ENCODE data around the gene SOX13. TPM values are rescaled to one million over a fixed set of nuclear protein-coding genes. Genes with fewer than 3 reads are reported as not detected.

Gene SOX13
- total RNA-seq, 1 donor from 2014 or later, result not detected

- Mint-ChIP-seq H3K4me3 (no peak overlapping the region), H3K9me3 (peaks cover 23% of the 10 kb centered on the region), H3K27me3 (peaks cover 6% of the 10 kb centered on the region), H3K27ac (no peak overlapping the region), H3K36me3 (ENCODE audit: low read depth) (peaks cover 5% of the 10 kb centered on the region), H3K4me1 (no peaks in the 10 kb centered on the region)
- ChIA-PET CTCF (interaction anchor here (2.3 kb wide), 1 partner anchor 9 kb away, joined by 9 read pairs; no protein-coding TSS in a partner anchor), POLR2A (no interaction called here)
- ATAC-seq (ENCODE audit: low read depth), result no peak
- DNase-seq, result no peak
- TF ChIP-seq CTCF (IDR thresholded peaks at IDR 0.05), result no peak
- intact Hi-C loops (cut with micrococcal nuclease), result no loop called here
These were observed 98.8 kb downstream of the SOX13 start for GRCh38 chr1:204171751-204172178.

GRCh38 chr1:204172404-204173029 lies 99.6 kb downstream of the SOX13 start:
- Mint-ChIP-seq H3K27ac (no peak overlapping the region), H3K27me3 (peaks cover 4% of the 10 kb centered on the region), H3K4me1 (no peaks in the 10 kb centered on the region), H3K36me3 (ENCODE audit: low read depth) (peaks cover 5% of the 10 kb centered on the region), H3K4me3 (no peak overlapping the region), H3K9me3 (peaks cover 20% of the 10 kb centered on the region)
- POLR2A ChIA-PET, result no interaction called here
- ATAC-seq (ENCODE audit: low read depth) (no peak), DNase-seq (no peak)
- intact Hi-C loops (cut with micrococcal nuclease), result no loop called here
- TF ChIP-seq CTCF (IDR thresholded peaks at IDR 0.05), result no peak
- CTCF ChIA-PET, result interaction anchor here (2.3 kb wide), 1 partner anchor 10 kb away, joined by 9 read pairs; no protein-coding TSS in a partner anchor

GRCh38 chr1:204174958-204175357 lies 102.0 kb downstream of the SOX13 start:
- no peak overlapping the region for H3K27ac Mint-ChIP-seq
- no peaks in the 10 kb centered on the region for H3K4me1 Mint-ChIP-seq
- DNase-seq (no peak), ATAC-seq (ENCODE audit: low read depth) (no peak)
- intact Hi-C loops (cut with micrococcal nuclease), result no loop called here
- H3K36me3 Mint-ChIP-seq (ENCODE audit: low read depth), result peaks cover 5% of the 10 kb centered on the region
- H3K4me3 Mint-ChIP-seq, result no peak overlapping the region
- CTCF ChIA-PET, result no interaction called here
- peaks cover 4% of the 10 kb centered on the region for H3K27me3 Mint-ChIP-seq
- POLR2A ChIA-PET, result no interaction called here
- no peak for TF ChIP-seq CTCF (IDR thresholded peaks at IDR 0.05)
- H3K9me3 Mint-ChIP-seq, result peaks cover 11% of the 10 kb centered on the region

GRCh38 chr1:204176049-204176448 lies 103.1 kb downstream of the SOX13 start:
- Mint-ChIP-seq H3K36me3 (ENCODE audit: low read depth) (peaks cover 3% of the 10 kb centered on the region), H3K4me1 (no peaks in the 10 kb centered on the region), H3K4me3 (no peak overlapping the region), H3K27me3 (peaks cover 4% of the 10 kb centered on the region), H3K27ac (no peak overlapping the region), H3K9me3 (peaks cover 3% of the 10 kb centered on the region)
- ATAC-seq (ENCODE audit: low read depth), result no peak
- ChIA-PET CTCF (interaction anchor here (1.4 kb wide), 1 partner anchor 9 kb away, joined by 3 read pairs; no protein-coding TSS in a partner anchor), POLR2A (no interaction called here)
- intact Hi-C loops (cut with micrococcal nuclease), result no loop called here
- no peak for DNase-seq
- TF ChIP-seq CTCF (IDR thresholded peaks at IDR 0.05), result no peak

GRCh38 chr1:204177133-204177532 lies 104.2 kb downstream of the SOX13 start:
- Mint-ChIP-seq H3K27ac (no peak overlapping the region), H3K4me3 (no peak overlapping the region), H3K36me3 (ENCODE audit: low read depth) (no peaks in the 10 kb centered on the region), H3K4me1 (no peaks in the 10 kb centered on the region), H3K27me3 (peaks cover 4% of the 10 kb centered on the region), H3K9me3 (peaks cover 3% of the 10 kb centered on the region)
- no peak for TF ChIP-seq CTCF (IDR thresholded peaks at IDR 0.05)
- intact Hi-C loops (cut with micrococcal nuclease), result no loop called here
- ChIA-PET POLR2A (no interaction called here), CTCF (no interaction called here)
- DNase-seq, result no peak
- ATAC-seq (ENCODE audit: low read depth), result no peak

Other genes with a start within 250 kb of the SOX13 start
- 149 and 156 TPM in 2 replicates for gene SNRPE, start 211.5 kb upstream of the SOX13 start, total RNA-seq
- gene ETNK2, start 78.9 kb downstream of the SOX13 start, total RNA-seq, result 0.16 and 0.44 TPM in 2 replicates
- not detected in 2 replicates for gene REN, start 93.2 kb downstream of the SOX13 start, total RNA-seq
- not detected in 2 replicates for gene KISS1, start 123.4 kb downstream of the SOX13 start, total RNA-seq
- gene GOLT1A, start 140.9 kb downstream of the SOX13 start, total RNA-seq, result not detected in 2 replicates

Measured in activated B cell treated with CpG ODN at 0.5 μM for 24 hours (primary cell).